ENCODE data around the gene KLK3.
"Not testable (repeated sequence)": the region's sequence is repeated elsewhere in the genome, so short reads cannot be mapped to it uniquely, and the experiment has no call there.

KLK3 gene

GRCh38 chr19:50870417-50871089, 15.8 kb downstream of the KLK3 start:
- DNase-seq: peak; percentile 28

GRCh38 chr19:50873056-50873455, 18.3 kb downstream of the KLK3 start, which contains the start of gene KLK2:
Gene KLK2, plus strand, starts transcription at chr19:50873439. Its CDS starts 35 bp downstream, at chr19:50873474.
- DNase-seq: no peak

- DNase-seq: no peak
Observed at GRCh38 chr19:50874211-50874610, 19.5 kb downstream of the KLK3 start.

GRCh38 chr19:50875795-50876422, 21.2 kb downstream of the KLK3 start:
- DNase-seq: no peak

GRCh38 chr19:50876456-50876855, 21.7 kb downstream of the KLK3 start:
- no peak for DNase-seq

GRCh38 chr19:50877338-50877737, 22.6 kb downstream of the KLK3 start:
- no peak for DNase-seq

- DNase-seq: no peak
Observed at GRCh38 chr19:50878851-50879250, 24.1 kb downstream of the KLK3 start.

- no peak for DNase-seq
Observed at GRCh38 chr19:50880241-50880640, 25.5 kb downstream of the KLK3 start.

GRCh38 chr19:50882188-50882587, 27.5 kb downstream of the KLK3 start:
- DNase-seq: no peak

GRCh38 chr19:50889638-50890037, 34.9 kb downstream of the KLK3 start:
- no peak for DNase-seq

GRCh38 chr19:50890422-50891252, 35.9 kb downstream of the KLK3 start:
- DNase-seq: no peak

- DNase-seq: no peak
Observed at GRCh38 chr19:50891253-50891625, 36.5 kb downstream of the KLK3 start.

- peak; percentile 20 for DNase-seq
Observed at GRCh38 chr19:50893047-50893736, 38.5 kb downstream of the KLK3 start.

GRCh38 chr19:50894478-50895356, 40.0 kb downstream of the KLK3 start:
- DNase-seq: no peak

- DNase-seq: not testable (repeated sequence)
Observed at GRCh38 chr19:50896089-50896590, 41.4 kb downstream of the KLK3 start.

GRCh38 chr19:50896591-50897190, 42.0 kb downstream of the KLK3 start:
- peak; percentile 56 for DNase-seq

- no peak for DNase-seq
Observed at GRCh38 chr19:50897191-50897607, 42.5 kb downstream of the KLK3 start.

GRCh38 chr19:50897612-50898011, 42.9 kb downstream of the KLK3 start:
- DNase-seq: no peak

GRCh38 chr19:50898018-50898417, 43.3 kb downstream of the KLK3 start:
- no peak for DNase-seq

- DNase-seq: no peak
Observed at GRCh38 chr19:50899569-50899968, 44.9 kb downstream of the KLK3 start.

GRCh38 chr19:50902640-50903039, 47.9 kb downstream of the KLK3 start:
- no peak for DNase-seq

Data from activated CD4-positive, alpha-beta T cell treated with anti-CD3 and anti-CD28 coated beads, Interleukin-2, Interleukin-6, amounts not matched to agents 100 ng/mL and 50 ng/mL, durations not matched to agents 16 hours and 8 hours (primary cell).